ENCODE data around the gene PRRT4.

DNA sequence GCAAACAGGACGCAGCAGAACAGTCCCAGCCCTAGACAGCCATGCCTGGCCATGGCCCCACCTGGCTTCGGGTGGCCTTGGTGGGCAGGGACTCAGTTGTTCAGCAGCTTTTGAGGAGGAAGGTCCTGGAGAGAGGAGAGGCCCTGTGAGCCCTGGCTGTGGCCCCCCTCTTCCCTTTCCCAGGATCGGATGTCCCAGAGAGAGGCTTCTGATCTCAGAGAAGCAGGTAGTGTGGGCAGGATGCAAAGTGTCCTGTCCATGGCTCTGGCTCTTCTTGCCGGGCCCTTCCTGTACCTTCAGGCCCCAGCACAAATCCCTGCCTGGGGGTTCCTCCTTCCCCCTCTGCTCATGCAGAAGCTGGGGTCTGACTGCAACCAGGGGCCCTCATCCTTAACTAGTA, 1.6 kb downstream of the PRRT4 start:
- no peak for TF ChIP-seq SREBF2 (CRISPR knock-in tag; IDR thresholded peaks at IDR 0.05)
- TF ChIP-seq, protein P1, sequence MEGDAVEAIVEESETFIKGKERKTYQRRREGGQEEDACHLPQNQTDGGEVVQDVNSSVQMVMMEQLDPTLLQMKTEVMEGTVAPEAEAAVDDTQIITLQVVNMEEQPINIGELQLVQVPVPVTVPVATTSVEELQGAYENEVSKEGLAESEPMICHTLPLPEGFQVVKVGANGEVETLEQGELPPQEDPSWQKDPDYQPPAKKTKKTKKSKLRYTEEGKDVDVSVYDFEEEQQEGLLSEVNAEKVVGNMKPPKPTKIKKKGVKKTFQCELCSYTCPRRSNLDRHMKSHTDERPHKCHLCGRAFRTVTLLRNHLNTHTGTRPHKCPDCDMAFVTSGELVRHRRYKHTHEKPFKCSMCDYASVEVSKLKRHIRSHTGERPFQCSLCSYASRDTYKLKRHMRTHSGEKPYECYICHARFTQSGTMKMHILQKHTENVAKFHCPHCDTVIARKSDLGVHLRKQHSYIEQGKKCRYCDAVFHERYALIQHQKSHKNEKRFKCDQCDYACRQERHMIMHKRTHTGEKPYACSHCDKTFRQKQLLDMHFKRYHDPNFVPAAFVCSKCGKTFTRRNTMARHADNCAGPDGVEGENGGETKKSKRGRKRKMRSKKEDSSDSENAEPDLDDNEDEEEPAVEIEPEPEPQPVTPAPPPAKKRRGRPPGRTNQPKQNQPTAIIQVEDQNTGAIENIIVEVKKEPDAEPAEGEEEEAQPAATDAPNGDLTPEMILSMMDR (IDR thresholded peaks at IDR 0.05 in 2 of 3, conservative IDR thresholded peaks at IDR 0.05 in 1 of 3; ENCODE audit: insufficient read depth in 2 of 3, low read depth in 1 of 3, low read length in 3 of 3): no peak
- TF ChIP-seq, protein P2, sequence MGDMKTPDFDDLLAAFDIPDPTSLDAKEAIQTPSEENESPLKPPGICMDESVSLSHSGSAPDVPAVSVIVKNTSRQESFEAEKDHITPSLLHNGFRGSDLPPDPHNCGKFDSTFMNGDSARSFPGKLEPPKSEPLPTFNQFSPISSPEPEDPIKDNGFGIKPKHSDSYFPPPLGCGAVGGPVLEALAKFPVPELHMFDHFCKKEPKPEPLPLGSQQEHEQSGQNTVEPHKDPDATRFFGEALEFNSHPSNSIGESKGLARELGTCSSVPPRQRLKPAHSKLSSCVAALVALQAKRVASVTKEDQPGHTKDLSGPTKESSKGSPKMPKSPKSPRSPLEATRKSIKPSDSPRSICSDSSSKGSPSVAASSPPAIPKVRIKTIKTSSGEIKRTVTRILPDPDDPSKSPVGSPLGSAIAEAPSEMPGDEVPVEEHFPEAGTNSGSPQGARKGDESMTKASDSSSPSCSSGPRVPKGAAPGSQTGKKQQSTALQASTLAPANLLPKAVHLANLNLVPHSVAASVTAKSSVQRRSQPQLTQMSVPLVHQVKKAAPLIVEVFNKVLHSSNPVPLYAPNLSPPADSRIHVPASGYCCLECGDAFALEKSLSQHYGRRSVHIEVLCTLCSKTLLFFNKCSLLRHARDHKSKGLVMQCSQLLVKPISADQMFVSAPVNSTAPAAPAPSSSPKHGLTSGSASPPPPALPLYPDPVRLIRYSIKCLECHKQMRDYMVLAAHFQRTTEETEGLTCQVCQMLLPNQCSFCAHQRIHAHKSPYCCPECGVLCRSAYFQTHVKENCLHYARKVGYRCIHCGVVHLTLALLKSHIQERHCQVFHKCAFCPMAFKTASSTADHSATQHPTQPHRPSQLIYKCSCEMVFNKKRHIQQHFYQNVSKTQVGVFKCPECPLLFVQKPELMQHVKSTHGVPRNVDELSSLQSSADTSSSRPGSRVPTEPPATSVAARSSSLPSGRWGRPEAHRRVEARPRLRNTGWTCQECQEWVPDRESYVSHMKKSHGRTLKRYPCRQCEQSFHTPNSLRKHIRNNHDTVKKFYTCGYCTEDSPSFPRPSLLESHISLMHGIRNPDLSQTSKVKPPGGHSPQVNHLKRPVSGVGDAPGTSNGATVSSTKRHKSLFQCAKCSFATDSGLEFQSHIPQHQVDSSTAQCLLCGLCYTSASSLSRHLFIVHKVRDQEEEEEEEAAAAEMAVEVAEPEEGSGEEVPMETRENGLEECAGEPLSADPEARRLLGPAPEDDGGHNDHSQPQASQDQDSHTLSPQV (IDR thresholded peaks at IDR 0.05): no peak
- TF ChIP-seq, protein P3, sequence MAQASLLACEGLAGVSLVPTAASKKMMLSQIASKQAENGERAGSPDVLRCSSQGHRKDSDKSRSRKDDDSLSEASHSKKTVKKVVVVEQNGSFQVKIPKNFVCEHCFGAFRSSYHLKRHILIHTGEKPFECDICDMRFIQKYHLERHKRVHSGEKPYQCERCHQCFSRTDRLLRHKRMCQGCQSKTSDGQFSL (CRISPR knock-in tag; IDR thresholded peaks at IDR 0.05): no peak
- TF ChIP-seq, protein P3 (tag; IDR thresholded peaks at IDR 0.05): no peak
- no peak for TF ChIP-seq MXI1 (IDR thresholded peaks at IDR 0.05; ENCODE audit: low read depth, low read length)

All from K562 (cell line).